Heart left ventricle (tissue), 16 donors: ENCODE measurements around the gene ARHGEF7. TPM values are rescaled to one million over a fixed set of nuclear protein-coding genes. Genes with fewer than 3 reads are reported as not detected.
A peak's percentile ranks its signal among the peaks of the same experiment; 100 is the strongest.

Source experiments
- ATAC-seq, 4 donors: fragments of 200-7000 bp; cut with Tn5 transposase; one replicate each; pipeline ENCODE4 v1.9.1; 2020 to 2022; ENCODE audit warnings: moderate library complexity in 4 of 4, mild to moderate bottlenecking in 3 of 4, moderate number of reproducible peaks in 1 of 4
- DNase-seq, 5 donors: peaks; one replicate each; pipeline ENCODE4 v3.0.0-alpha.2; 2020
- H3K27ac ChIP-seq, 12 donors: fragments of 200-600 bp; sonication (generic) in 4 of 12; one replicate each; pipeline versions ENCODE4 v1.5.0 to v1.8.0; 2016 to 2022; ENCODE audit warnings: mild to moderate bottlenecking in 2 of 12
- H3K27me3 ChIP-seq, 9 donors: fragments of 200-600 bp; sonication (generic) in 2 of 9; one replicate each; pipeline versions ENCODE4 v1.5.1 to v1.8.0; 2016 to 2022; ENCODE audit warnings: mild to moderate bottlenecking in 3 of 9
- H3K36me3 ChIP-seq, 9 donors: fragments of 200-600 bp; sonication (generic) in 2 of 9; one replicate each; pipeline versions ENCODE4 v1.5.0 to v1.8.0; 2018 to 2022; ENCODE audit warnings: mild to moderate bottlenecking in 2 of 9
- H3K4me1 ChIP-seq, 12 donors: fragments of 200-600 bp; sonication (generic) in 4 of 12; one replicate each; pipeline versions ENCODE4 v1.5.0 to v1.8.0; 2016 to 2022; ENCODE audit warnings: mild to moderate bottlenecking in 3 of 12
- H3K4me3 ChIP-seq, 12 donors: fragments of 200-600 bp; sonication (generic) in 4 of 12; one replicate each; pipeline versions ENCODE4 v1.5.0 to v1.8.0; 2017 to 2022; ENCODE audit warnings: mild to moderate bottlenecking in 9 of 12, moderate library complexity in 4 of 12
- H3K9me3 ChIP-seq, 12 donors: fragments of 200-600 bp; sonication (generic) in 4 of 12; one replicate each; pipeline versions ENCODE4 v1.5.0 to v1.8.0; 2016 to 2022; ENCODE audit warnings: mild to moderate bottlenecking in 1 of 12
- POLR2A ChIP-seq, 2 donors: fragments of 450-650 bp; IDR thresholded peaks; one replicate each; pipeline ENCODE4 v1.6.1; 2017; ENCODE audit warnings: antibody characterized with exemption in 2 of 2, mild to moderate bottlenecking in 2 of 2, moderate library complexity in 2 of 2
- WGBS, 4 donors: extraction: QIAGEN DNeasy Blood & Tissue Kit in 2 of 4; methylation state at CpG; one replicate each; pipeline versions ENCODE4 v1.1.5 to v1.1.7; 2013 to 2018; 5-methylcytosine and 5-hydroxymethylcytosine counted together
- intact Hi-C, 10 donors: fragments of 100-400 bp; cut with DNase I; formaldehyde crosslinking; loops; one replicate each; pipeline versions ENCODE4 v1.11.1 to v1.14.2; 2022
- polyA plus RNA-seq, 2 donors: library from polyadenylated mRNA; stranded (reverse); fragments of 200-250 nt; gene quantifications; one replicate each; pipeline ENCODE4 v1.2.3, GENCODE V29; 2013
- total RNA-seq, 9 donors: library from RNA; depleted of rRNA in 2 of 9; stranded (reverse); fragments of >200 nt in 2 of 9; fragmentation: NEBNext Ultra II Directional in 3 of 9; extraction: Animal tissue kit (Norgen Biotek cat#: 25700) in 3 of 9; gene quantifications; one replicate each; pipeline versions ENCODE4 v1.1.0 to v1.2.4, GENCODE V29; 2016 to 2023
- TF ChIP-seq, protein P1 (sequence below), 12 donors: fragments of 200-600 bp; sonication (generic) in 4 of 12; IDR thresholded peaks; one replicate each; pipeline versions ENCODE4 v1.5.0 to v1.8.0; 2018 to 2022; ENCODE audit warnings: antibody characterized with exemption in 12 of 12, mild to moderate bottlenecking in 5 of 12
- donor health status: ischemic (EF 13 %, LVEDD 7.1; RV severe dilation, severe dysfunction).
- donor health status: healthy with polysubstance abuse.
- donor health status: DM: no; HTN: yes; CAD: no.
- donor health status: DM: no; HTN: no; CAD: no.
- donor health status: ischemic (EF 25% LVEDD 6.9; RV normal size, moderate dysfunction).
- donor health status: ischemic (EF 25% LVEDD 5.7; RV mildly dilated, moderate dysfunction).
- donor health status: healthy.
- donor health status: DM: yes; HTN: yes; CAD: no.
- donor health status: ischemic (EF 35%, LVEDD 5.7; RV mildly dilated, moderate dysfunction).
- donor health status: nonischemic (EF 11% LVEDD 7.7; RV severe dilation, severe dysfunction).
- donor health status: DM: yes; HTN: yes; CAD: no.
- donor health status: PGD.
- donor health status: ischemic (EF 29% LVEDD 5.4; RV normal size, mild dysfunction).
- donor health status: nonischemic (EF 23%, LVEDD 6.1; RV moderate dilation, normal function).

The ARHGEF7 gene
- total and polyA plus RNA-seq, 11 donors, result 16.6 to 60.9 (median 37.5) TPM

- no peaks in the 10 kb centered on the region for H3K9me3 ChIP-seq
- DNase-seq (peak in 2 of 5 donors; percentile 45 to 68), ATAC-seq (peak; percentile 47 to 69 (median 58))
- 77 to 97% (median 84%) methylated on average over 5 to 20 of the region's 20 CpGs for WGBS, 4 donors
- no peak overlapping the region for H3K27ac ChIP-seq
- H3K4me3 ChIP-seq, result no peak overlapping the region
- no peaks in the 10 kb centered on the region for H3K4me1 ChIP-seq
- H3K36me3 ChIP-seq, result no peaks in the 10 kb centered on the region
- H3K27me3 ChIP-seq, result no peaks in the 10 kb centered on the region
- TF ChIP-seq, protein P1, sequence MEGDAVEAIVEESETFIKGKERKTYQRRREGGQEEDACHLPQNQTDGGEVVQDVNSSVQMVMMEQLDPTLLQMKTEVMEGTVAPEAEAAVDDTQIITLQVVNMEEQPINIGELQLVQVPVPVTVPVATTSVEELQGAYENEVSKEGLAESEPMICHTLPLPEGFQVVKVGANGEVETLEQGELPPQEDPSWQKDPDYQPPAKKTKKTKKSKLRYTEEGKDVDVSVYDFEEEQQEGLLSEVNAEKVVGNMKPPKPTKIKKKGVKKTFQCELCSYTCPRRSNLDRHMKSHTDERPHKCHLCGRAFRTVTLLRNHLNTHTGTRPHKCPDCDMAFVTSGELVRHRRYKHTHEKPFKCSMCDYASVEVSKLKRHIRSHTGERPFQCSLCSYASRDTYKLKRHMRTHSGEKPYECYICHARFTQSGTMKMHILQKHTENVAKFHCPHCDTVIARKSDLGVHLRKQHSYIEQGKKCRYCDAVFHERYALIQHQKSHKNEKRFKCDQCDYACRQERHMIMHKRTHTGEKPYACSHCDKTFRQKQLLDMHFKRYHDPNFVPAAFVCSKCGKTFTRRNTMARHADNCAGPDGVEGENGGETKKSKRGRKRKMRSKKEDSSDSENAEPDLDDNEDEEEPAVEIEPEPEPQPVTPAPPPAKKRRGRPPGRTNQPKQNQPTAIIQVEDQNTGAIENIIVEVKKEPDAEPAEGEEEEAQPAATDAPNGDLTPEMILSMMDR (IDR thresholded peaks at IDR 0.05), result no peak
- no peak for TF ChIP-seq POLR2A (IDR thresholded peaks at IDR 0.05)
- intact Hi-C loops, result no loop called here
These were observed 231.1 kb downstream of the ARHGEF7 start for GRCh38 chr13:111346101-111346680.

- ATAC-seq (no peak), DNase-seq (no peak)
- Histone ChIP-seq H3K4me1 (no peaks in the 10 kb centered on the region), H3K9me3 (peaks cover 0 to 7% (median 0%) of the 10 kb centered on the region in 12 donors), H3K27ac (no peak overlapping the region), H3K4me3 (no peak overlapping the region), H3K27me3 (no peaks in the 10 kb centered on the region), H3K36me3 (no peaks in the 10 kb centered on the region)
- no peak for TF ChIP-seq POLR2A (IDR thresholded peaks at IDR 0.05)
- TF ChIP-seq, protein P1 (IDR thresholded peaks at IDR 0.05), result no peak
- 89 to 93% (median 91%) methylated on average over 5 to 6 of the region's 6 CpGs for WGBS, 4 donors
- intact Hi-C loops, result no loop called here
These were observed 232.3 kb downstream of the ARHGEF7 start for GRCh38 chr13:111347438-111347837.

DNA sequence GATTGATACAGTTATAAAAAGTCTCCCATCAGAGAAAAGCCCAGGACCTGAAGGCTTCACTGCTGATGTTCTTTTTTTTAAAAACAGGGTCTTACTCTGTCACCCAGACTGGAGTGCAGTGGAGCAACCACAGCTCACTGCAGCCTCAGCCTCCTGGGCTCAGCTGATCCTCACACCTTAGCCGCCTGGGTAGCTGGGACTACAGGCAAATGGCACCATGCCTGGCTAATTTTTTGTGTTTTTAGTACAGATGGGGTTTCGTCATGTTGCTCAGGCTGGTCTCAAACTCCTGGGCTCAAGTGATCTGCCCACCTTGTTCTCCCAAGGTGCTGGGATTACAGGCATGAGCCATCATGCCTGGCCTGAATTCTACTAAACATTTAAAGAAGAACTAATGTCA lies 238.4 kb downstream of the ARHGEF7 start:
- Histone ChIP-seq H3K36me3 (no peaks in the 10 kb centered on the region), H3K4me3 (no peak overlapping the region), H3K27me3 (no peaks in the 10 kb centered on the region), H3K9me3 (peaks cover 0 to 11% (median 0%) of the 10 kb centered on the region in 12 donors), H3K27ac (no peak overlapping the region), H3K4me1 (no peaks in the 10 kb centered on the region)
- ATAC-seq (no peak), DNase-seq (no peak)
- WGBS, 4 donors, result 72 to 80% (median 78%) methylated on average over 2 of the region's 2 CpGs
- intact Hi-C loops, result no loop called here
- no peak for TF ChIP-seq POLR2A (IDR thresholded peaks at IDR 0.05)
- TF ChIP-seq, protein P1 (IDR thresholded peaks at IDR 0.05), result no peak

- intact Hi-C loops, result no loop called here
- ATAC-seq (no peak), DNase-seq (no peak)
- Histone ChIP-seq H3K4me3 (no peak overlapping the region), H3K27ac (no peak overlapping the region), H3K9me3 (peaks cover 0 to 11% (median 0%) of the 10 kb centered on the region in 12 donors), H3K27me3 (no peaks in the 10 kb centered on the region), H3K4me1 (no peaks in the 10 kb centered on the region), H3K36me3 (no peaks in the 10 kb centered on the region)
- TF ChIP-seq, protein P1 (IDR thresholded peaks at IDR 0.05), result no peak
- TF ChIP-seq POLR2A (IDR thresholded peaks at IDR 0.05), result no peak
- 55 to 65% (median 63%) methylated on average over 7 of the region's 7 CpGs for WGBS, 4 donors
These were observed 239.7 kb downstream of the ARHGEF7 start for GRCh38 chr13:111354789-111355188.

Other genes with a start within 250 kb of the ARHGEF7 start
- gene ANKRD10, start 200.2 kb upstream of the ARHGEF7 start, total RNA-seq, result 10 to 100 TPM; 37.9 to 81.3 (median 49.7) TPM
- 10 to 100 TPM; 37.7 to 43.4 TPM for gene ANKRD10, start 200.2 kb upstream of the ARHGEF7 start, polyA plus RNA-seq
- under 1 TPM in 3 of 9 donors, not detected in 6; 0.35 to 0.43 (median 0.35) TPM for gene TEX29, start 205.3 kb downstream of the ARHGEF7 start, total RNA-seq
- gene TEX29, start 205.3 kb downstream of the ARHGEF7 start, polyA plus RNA-seq, result under 1 TPM; 0.15 to 0.57 TPM